ENCODE data around the gene SDK1. TPM values are rescaled to one million over a fixed set of nuclear protein-coding genes. Genes with fewer than 3 reads are reported as not detected.

The SDK1 gene
- total RNA-seq, 4 donors from 2014 or later = 2.5 to 12.9 (median 6.1) TPM

GRCh38 chr7:3408814-3409595 is 108.0 kb downstream of the SDK1 start:
- H3K27ac ChIP-seq = no peak overlapping the region
- peaks cover 14% of the 10 kb centered on the region for H3K27me3 ChIP-seq
- DNase-seq (ENCODE audit: low spot score in 2 of 2) = no peak
- no peaks in the 10 kb centered on the region for H3K36me3 ChIP-seq
- peaks cover 14% of the 10 kb centered on the region for H3K4me1 ChIP-seq
- H3K4me3 ChIP-seq = no peak overlapping the region
- 74% methylated on average over 5 of the region's 5 CpGs for WGBS
- TF ChIP-seq POLR2AphosphoS5 (IDR thresholded peaks at IDR 0.05) (no peak), EP300 (IDR thresholded peaks at IDR 0.05) (no peak), POLR2A (IDR thresholded peaks at IDR 0.05) (no peak), CTCF (IDR thresholded peaks at IDR 0.05) (no peak)
- H3K9me3 ChIP-seq = no peaks in the 10 kb centered on the region

GRCh38 chr7:3412871-3413270 is 111.8 kb downstream of the SDK1 start:
- Histone ChIP-seq H3K27ac (no peak overlapping the region), H3K9me3 (no peaks in the 10 kb centered on the region), H3K4me1 (no peaks in the 10 kb centered on the region), H3K4me3 (no peak overlapping the region), H3K36me3 (no peaks in the 10 kb centered on the region), H3K27me3 (peaks cover 12% of the 10 kb centered on the region)
- no peak for DNase-seq (ENCODE audit: low spot score in 2 of 2)
- WGBS = 83% methylated on average over 2 of the region's 2 CpGs
- TF ChIP-seq POLR2A (IDR thresholded peaks at IDR 0.05) (no peak), POLR2AphosphoS5 (IDR thresholded peaks at IDR 0.05) (no peak)

GRCh38 chr7:3415861-3416312 is 114.8 kb downstream of the SDK1 start:
- DNase-seq (ENCODE audit: low spot score in 2 of 2) = no peak
- no peaks in the 10 kb centered on the region for H3K4me1 ChIP-seq
- 35% methylated on average over 3 of the region's 3 CpGs for WGBS
- no peak overlapping the region for H3K27ac ChIP-seq
- TF ChIP-seq CTCF (IDR thresholded peaks at IDR 0.05) = no peak
- TF ChIP-seq EP300 (IDR thresholded peaks at IDR 0.05) = no peak
- no peak for TF ChIP-seq POLR2A (IDR thresholded peaks at IDR 0.05)
- no peak for TF ChIP-seq POLR2AphosphoS5 (IDR thresholded peaks at IDR 0.05)
- no peak overlapping the region for H3K4me3 ChIP-seq
- peaks cover 5% of the 10 kb centered on the region for H3K27me3 ChIP-seq
- H3K9me3 ChIP-seq = no peaks in the 10 kb centered on the region
- H3K36me3 ChIP-seq = no peaks in the 10 kb centered on the region

- WGBS = 31% methylated on average over 4 of the region's 4 CpGs
- no peak for DNase-seq (ENCODE audit: low spot score in 2 of 2)
- peaks cover 3% of the 10 kb centered on the region for H3K27me3 ChIP-seq
- no peak overlapping the region for H3K4me3 ChIP-seq
- H3K9me3 ChIP-seq = no peaks in the 10 kb centered on the region
- H3K36me3 ChIP-seq = no peaks in the 10 kb centered on the region
- no peak overlapping the region for H3K27ac ChIP-seq
- TF ChIP-seq POLR2A (IDR thresholded peaks at IDR 0.05) (no peak), EP300 (IDR thresholded peaks at IDR 0.05) (no peak), POLR2AphosphoS5 (IDR thresholded peaks at IDR 0.05) (no peak), CTCF (IDR thresholded peaks at IDR 0.05) (no peak)
- H3K4me1 ChIP-seq = no peaks in the 10 kb centered on the region
Measured at GRCh38 chr7:3416453-3416852, 115.4 kb downstream of the SDK1 start.

- Histone ChIP-seq H3K27ac (no peak overlapping the region), H3K9me3 (no peaks in the 10 kb centered on the region), H3K4me1 (no peaks in the 10 kb centered on the region), H3K27me3 (no peaks in the 10 kb centered on the region), H3K36me3 (no peaks in the 10 kb centered on the region), H3K4me3 (no peak overlapping the region)
- DNase-seq (ENCODE audit: low spot score in 2 of 2) = no peak
- TF ChIP-seq POLR2A (IDR thresholded peaks at IDR 0.05) = no peak
- TF ChIP-seq EP300 (IDR thresholded peaks at IDR 0.05) = no peak
- no peak for TF ChIP-seq POLR2AphosphoS5 (IDR thresholded peaks at IDR 0.05)
- TF ChIP-seq CTCF (IDR thresholded peaks at IDR 0.05) = no peak
Measured at GRCh38 chr7:3425087-3425486, 124.0 kb downstream of the SDK1 start.
